IPS-15b (cell line): ENCODE results near the gene CEACAM1.
"Not testable (repeated sequence)": the region's sequence is repeated elsewhere in the genome, so short reads cannot be mapped to it uniquely, and the experiment has no call there.

Experiments
- H3K27me3 ChIP-seq: one replicate; pipeline ENCODE4 v1.6.1; 2013; ENCODE audit warnings: low read length; ENCODE audit not compliant: control insufficient read depth, insufficient read depth
- H3K36me3 ChIP-seq: one replicate; pipeline ENCODE4 v1.6.1; 2013; ENCODE audit warnings: low read length; ENCODE audit not compliant: control insufficient read depth, insufficient read depth
- H3K4me1 ChIP-seq: one replicate; pipeline ENCODE4 v1.6.1; 2013; ENCODE audit warnings: mild to moderate bottlenecking, low read length; ENCODE audit not compliant: control insufficient read depth, insufficient read depth
- H3K4me3 ChIP-seq: one replicate; pipeline ENCODE4 v1.5.1; 2013; ENCODE audit warnings: low read depth, low read length
- H3K9ac ChIP-seq: one replicate; pipeline ENCODE4 v1.6.1; 2013; ENCODE audit warnings: low read depth, mild to moderate bottlenecking, low read length
- H3K9me3 ChIP-seq: one replicate; pipeline ENCODE4 v1.6.1; 2013; ENCODE audit warnings: mild to moderate bottlenecking, low read length; ENCODE audit not compliant: control insufficient read depth, insufficient read depth

Gene CEACAM1

GRCh38 chr19:42468273-42468796 is 59.9 kb downstream of the CEACAM1 start:
- H3K9ac ChIP-seq = no peak overlapping the region
- H3K9me3 ChIP-seq = no peaks in the 10 kb centered on the region
- H3K4me1 ChIP-seq = peaks cover 25% of the 10 kb centered on the region
- H3K4me3 ChIP-seq = no peak overlapping the region
- H3K36me3 ChIP-seq = no peaks in the 10 kb centered on the region
- H3K27me3 ChIP-seq = no peaks in the 10 kb centered on the region

- Histone ChIP-seq H3K36me3 (no peaks in the 10 kb centered on the region), H3K27me3 (no peaks in the 10 kb centered on the region), H3K9me3 (no peaks in the 10 kb centered on the region), H3K9ac (no peak overlapping the region), H3K4me3 (no peak overlapping the region), H3K4me1 (peaks cover 16% of the 10 kb centered on the region)
Measured at GRCh38 chr19:42467183-42467760, 61.0 kb downstream of the CEACAM1 start.

DNA sequence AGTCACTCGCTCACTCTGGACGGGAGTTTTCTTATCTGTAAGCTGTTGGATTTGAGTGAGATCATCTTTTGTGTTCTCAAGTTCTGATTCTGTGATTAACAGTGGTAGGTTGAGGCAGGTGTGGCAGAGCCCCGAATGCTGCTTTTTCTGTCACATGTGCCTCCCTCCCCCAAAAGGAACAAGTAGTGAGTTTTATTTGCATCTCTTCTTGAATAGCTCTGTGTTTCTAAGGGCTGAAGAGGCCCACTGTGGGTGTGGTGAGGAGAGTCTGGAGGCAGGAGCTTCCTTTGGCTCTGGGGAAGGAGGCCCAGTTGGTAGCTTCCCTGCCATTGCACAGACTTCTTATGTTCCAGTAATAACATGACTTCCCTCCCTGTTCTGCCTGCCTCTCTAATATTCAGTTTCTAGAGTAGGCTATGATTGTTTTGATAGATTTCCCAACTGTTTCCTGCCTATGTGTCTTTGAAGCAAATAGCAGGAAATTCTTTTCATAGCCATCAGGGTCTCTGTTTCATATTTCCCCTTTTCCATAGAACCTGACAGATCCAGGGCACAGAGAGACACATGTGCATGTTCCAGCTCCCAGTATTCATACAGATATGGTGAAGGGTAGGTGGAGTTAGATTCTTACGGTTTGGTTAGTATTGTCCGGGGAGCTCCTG is 61.6 kb downstream of the CEACAM1 start:
- Histone ChIP-seq H3K9ac (no peak overlapping the region), H3K4me3 (no peak overlapping the region), H3K27me3 (no peaks in the 10 kb centered on the region), H3K36me3 (no peaks in the 10 kb centered on the region), H3K9me3 (no peaks in the 10 kb centered on the region), H3K4me1 (peaks cover 11% of the 10 kb centered on the region)

DNA sequence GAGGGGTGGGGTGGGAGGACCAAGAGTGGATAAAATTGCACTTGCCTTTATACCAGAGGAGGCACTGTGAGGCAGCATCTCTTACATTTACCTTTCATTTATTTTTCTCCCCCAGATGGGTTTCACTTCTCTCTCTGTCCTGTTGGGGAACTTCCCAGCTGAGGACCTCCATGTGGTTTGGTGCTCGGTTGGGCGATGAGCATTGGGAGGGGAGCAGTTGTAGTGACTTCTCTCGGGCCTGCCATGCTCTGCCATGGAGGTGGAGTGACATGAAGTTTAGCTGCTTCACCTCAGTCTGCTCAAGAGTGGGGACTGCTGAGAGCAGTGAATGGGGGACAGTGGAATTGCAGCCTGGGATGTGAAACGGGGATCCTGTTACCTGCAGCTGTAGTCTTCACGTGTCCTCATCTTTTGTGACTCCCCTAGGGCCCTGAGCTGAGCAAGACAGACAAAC is 62.4 kb downstream of the CEACAM1 start:
- Histone ChIP-seq H3K9me3 (no peaks in the 10 kb centered on the region), H3K9ac (no peak overlapping the region), H3K27me3 (no peaks in the 10 kb centered on the region), H3K4me1 (peaks cover 4% of the 10 kb centered on the region), H3K4me3 (no peak overlapping the region), H3K36me3 (no peaks in the 10 kb centered on the region)

- no peaks in the 10 kb centered on the region for H3K9me3 ChIP-seq
- peaks cover 5% of the 10 kb centered on the region for H3K4me1 ChIP-seq
- H3K36me3 ChIP-seq = no peaks in the 10 kb centered on the region
- no peak overlapping the region for H3K9ac ChIP-seq
- no peaks in the 10 kb centered on the region for H3K27me3 ChIP-seq
- H3K4me3 ChIP-seq = no peak overlapping the region
Measured at GRCh38 chr19:42461700-42462324, 66.5 kb downstream of the CEACAM1 start.

DNA sequence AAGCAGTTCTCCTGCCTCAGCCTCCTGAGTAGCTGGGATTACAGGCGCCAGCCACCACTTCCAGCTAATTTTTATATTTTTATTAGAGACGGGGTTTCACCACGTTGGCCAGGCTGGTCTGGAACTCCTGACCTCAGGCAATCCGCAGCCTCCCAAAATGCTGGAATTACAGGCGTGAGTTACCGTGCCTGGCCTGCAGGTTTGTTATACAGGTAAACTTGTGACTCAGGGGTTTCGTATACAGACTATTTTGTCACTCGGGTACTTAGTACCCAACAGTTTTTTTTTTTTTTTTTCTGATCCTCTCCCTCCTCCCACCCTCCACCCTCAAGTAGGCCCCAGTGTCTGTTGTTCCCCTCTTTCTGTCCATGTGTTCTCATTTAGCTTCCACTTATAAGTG is 67.0 kb downstream of the CEACAM1 start:
- not testable (repeated sequence) for H3K9ac ChIP-seq, H3K27me3 ChIP-seq, H3K4me3 ChIP-seq, H3K36me3 ChIP-seq, H3K9me3 ChIP-seq, H3K4me1 ChIP-seq

GRCh38 chr19:42459926-42460325 is 68.4 kb downstream of the CEACAM1 start:
- no peaks in the 10 kb centered on the region for H3K36me3 ChIP-seq
- H3K9ac ChIP-seq = no peak overlapping the region
- no peaks in the 10 kb centered on the region for H3K9me3 ChIP-seq
- no peak overlapping the region for H3K4me3 ChIP-seq
- H3K4me1 ChIP-seq = peaks cover 3% of the 10 kb centered on the region
- no peaks in the 10 kb centered on the region for H3K27me3 ChIP-seq
